GM13976 (cell line): ENCODE results near the gene NPSR1.
A peak's percentile ranks its signal among the peaks of the same experiment; 100 is the strongest.

ENCODE experiments used
- DNase-seq: peaks from one replicate; pipeline ENCODE4 v3.0.0; 2012; ENCODE audit warnings: low spot score
- in situ Hi-C: fragments of 300-500 bp; cut with MboI; formaldehyde crosslinking; loops from one replicate; pipeline ENCODE4 v1.12.0; 2022; ENCODE audit warnings: low sequenced_read_pairs, mixed read lengths, inconsistent platforms; ENCODE audit not compliant: unreplicated experiment
- TF ChIP-seq, protein P1 (sequence below): IDR thresholded peaks from 2 replicates; pipeline ENCODE4 v1.5.1; 2012; ENCODE audit warnings: borderline replicate concordance, mild to moderate bottlenecking; ENCODE audit not compliant: insufficient read depth; ENCODE audit errors: extremely low read depth, missing control alignments, control extremely low read depth

NPSR1 gene

DNA sequence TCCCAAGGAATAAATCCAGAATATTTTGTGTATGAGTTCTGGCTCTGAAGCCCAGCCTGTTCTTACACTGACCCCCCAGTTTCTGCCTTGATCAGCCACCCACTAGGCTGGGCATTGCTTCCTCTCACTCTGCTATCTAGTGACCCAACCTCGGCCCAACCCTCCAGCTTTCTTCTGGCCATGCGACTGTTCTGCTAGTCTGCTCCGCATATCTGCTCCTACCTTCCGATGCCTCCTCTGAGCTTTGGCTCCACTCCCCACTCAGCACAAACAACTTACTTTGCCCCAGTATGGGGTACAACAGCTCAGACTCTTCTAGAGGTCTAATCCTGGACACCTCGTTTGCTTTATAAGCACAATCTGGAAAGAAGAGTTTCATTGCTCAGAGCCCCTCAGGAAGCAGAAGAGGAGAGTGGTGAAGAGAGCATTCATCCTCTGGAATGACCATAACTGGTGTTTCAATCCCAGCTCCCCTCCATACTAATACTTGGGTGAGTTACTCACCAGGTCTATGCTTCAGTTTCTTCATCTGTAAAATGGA is 99.6 kb downstream of the NPSR1 start:
- TF ChIP-seq, protein P1, sequence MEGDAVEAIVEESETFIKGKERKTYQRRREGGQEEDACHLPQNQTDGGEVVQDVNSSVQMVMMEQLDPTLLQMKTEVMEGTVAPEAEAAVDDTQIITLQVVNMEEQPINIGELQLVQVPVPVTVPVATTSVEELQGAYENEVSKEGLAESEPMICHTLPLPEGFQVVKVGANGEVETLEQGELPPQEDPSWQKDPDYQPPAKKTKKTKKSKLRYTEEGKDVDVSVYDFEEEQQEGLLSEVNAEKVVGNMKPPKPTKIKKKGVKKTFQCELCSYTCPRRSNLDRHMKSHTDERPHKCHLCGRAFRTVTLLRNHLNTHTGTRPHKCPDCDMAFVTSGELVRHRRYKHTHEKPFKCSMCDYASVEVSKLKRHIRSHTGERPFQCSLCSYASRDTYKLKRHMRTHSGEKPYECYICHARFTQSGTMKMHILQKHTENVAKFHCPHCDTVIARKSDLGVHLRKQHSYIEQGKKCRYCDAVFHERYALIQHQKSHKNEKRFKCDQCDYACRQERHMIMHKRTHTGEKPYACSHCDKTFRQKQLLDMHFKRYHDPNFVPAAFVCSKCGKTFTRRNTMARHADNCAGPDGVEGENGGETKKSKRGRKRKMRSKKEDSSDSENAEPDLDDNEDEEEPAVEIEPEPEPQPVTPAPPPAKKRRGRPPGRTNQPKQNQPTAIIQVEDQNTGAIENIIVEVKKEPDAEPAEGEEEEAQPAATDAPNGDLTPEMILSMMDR: no peak
- no peak for DNase-seq
- in situ Hi-C loops: no loop called here

DNA sequence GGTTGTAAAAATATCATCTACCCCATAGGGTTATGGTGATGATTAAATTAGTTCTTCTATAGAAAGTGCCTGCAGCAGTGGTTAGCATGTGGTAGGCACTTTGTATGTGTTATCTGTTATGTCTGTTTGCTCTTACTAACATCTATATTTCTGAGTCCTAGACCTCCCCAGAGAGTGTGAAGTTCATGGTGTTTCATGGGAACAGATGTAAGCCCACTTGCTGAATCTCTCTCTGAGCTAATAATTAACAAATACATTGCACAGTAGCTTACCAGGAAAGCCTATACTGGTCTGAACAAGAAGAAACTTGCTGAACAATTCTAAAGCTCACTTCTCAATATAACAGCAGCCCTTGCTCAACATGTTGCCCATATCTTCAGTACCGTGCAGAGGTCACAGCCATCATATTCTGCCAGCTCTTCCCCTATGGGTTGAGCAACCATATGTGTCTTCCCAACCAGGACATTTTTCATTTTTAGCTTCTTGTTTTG is 100.1 kb downstream of the NPSR1 start:
- TF ChIP-seq, protein P1: no peak
- no peak for DNase-seq
- in situ Hi-C loops: no loop called here

DNA sequence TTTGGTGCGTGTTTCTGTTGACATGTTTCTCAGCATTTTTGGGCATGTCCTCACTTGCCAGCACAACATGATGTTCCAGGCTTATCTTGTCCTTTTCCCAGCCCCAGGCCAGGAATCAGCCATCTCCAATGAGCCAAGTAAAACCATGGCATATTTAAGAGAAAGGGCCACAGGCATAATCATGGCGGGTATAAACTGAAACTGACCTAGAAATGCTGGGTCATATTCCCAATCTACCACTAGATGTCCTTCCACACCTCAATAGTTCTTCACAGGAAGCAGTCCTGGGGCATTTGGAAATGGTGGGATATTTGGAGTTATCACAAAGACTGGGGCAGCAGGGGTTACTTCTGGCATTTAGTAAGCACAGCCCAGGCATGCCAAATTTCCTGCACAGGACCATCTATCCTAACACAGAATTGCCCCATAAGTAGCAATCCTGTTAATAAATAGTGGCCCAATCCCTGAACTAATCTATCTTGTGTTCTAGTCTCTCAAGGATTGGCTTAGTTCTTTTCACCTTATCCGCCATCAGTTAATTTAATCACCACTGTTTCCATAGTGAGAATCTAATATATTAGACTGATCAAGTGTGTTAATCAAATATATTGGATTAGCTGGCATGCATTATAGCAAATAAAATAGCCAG is 101.6 kb downstream of the NPSR1 start:
- TF ChIP-seq, protein P1: peak; percentile 34
- peak; percentile 17 for DNase-seq
- in situ Hi-C loops: no loop called here

DNA sequence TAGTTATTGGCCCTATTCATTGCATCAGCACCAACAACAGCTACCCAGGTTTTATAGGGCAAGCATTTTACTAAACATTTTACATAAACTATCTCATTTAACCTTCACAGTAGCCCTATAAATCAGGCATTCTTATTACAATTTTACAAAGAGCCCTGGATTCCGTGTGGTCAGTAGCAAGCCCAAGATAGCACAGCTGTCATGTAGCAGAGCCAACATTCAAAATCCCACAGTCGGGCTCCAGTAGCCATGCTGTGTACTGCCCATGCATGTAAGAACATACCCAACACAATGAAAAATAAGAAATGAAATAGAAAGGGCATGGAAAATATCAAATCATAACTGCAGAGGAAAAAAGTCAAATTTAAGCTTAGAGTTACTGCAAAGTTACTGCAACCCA is 102.3 kb downstream of the NPSR1 start:
- TF ChIP-seq, protein P1: no peak
- in situ Hi-C loops: no loop called here

DNA sequence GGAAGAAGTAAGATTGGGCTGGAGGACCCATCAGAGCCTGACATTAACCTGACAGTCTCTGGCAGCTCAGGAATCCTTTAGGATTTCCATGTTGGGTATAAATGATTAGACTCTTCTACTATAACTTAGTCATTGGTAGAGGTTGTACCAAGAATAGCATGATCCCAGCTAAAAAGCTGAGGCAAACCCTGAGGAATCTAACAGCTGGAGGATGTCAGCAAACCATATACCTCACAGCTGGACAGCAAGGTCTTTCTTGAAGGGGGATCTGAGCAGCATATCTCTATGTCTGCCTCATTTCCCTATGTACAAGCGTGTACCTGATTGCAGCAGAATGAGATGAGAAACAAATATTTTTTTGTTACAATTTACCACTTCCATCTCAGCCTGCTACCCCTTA is 103.2 kb downstream of the NPSR1 start:
- DNase-seq: no peak
- in situ Hi-C loops: no loop called here
- TF ChIP-seq, protein P1: no peak

More for the DNA sequence above, 102.3 kb downstream of the NPSR1 start:
- no peak for DNase-seq

DNA sequence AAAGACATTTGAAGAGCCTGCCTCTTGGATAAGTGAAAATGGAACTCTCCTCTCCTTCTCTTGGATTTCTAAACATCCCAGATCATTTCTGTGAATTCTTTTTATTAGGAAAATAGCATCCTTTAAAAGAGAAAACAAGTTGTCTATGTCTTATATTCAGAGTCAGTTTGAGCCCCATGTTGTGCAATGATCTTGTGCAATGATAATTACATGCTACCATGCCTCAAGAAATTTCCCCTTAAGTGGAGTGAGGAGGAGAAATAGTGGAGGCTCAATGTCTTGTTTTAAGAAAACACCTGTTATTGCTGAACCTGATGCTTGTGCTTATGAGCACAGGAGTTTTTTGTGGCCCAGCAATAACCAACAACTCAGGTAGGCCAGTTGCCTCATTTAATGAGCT is 103.6 kb downstream of the NPSR1 start:
- in situ Hi-C loops: no loop called here
- TF ChIP-seq, protein P1: no peak
- DNase-seq: no peak
